H9 (cell line): ENCODE results near the gene TH. TPM values are rescaled to one million over a fixed set of nuclear protein-coding genes. Genes with fewer than 3 reads are reported as not detected.

ENCODE experiments used
- DNase-seq: peaks from one replicate; pipeline ENCODE4 v3.0.0-alpha.2; 2017
- H2AFZ ChIP-seq: one replicate; pipeline ENCODE4 v1.6.1; 2013; ENCODE audit warnings: mild to moderate bottlenecking, low read length, control low read depth, moderate library complexity
- H2AK5ac ChIP-seq: 2 replicates; pipeline ENCODE4 v1.6.1; 2013; ENCODE audit warnings: low read length, control low read depth, mixed read lengths; ENCODE audit not compliant: insufficient read length
- H2BK120ac ChIP-seq: one replicate; pipeline ENCODE4 v1.6.1; 2013; ENCODE audit warnings: low read depth, mild to moderate bottlenecking, low read length, control low read depth, inconsistent platforms; ENCODE audit not compliant: poor library complexity, severe bottlenecking
- H2BK12ac ChIP-seq: 2 replicates; pipeline ENCODE4 v1.6.1; 2013; ENCODE audit warnings: low read length, control low read depth, mixed read lengths, low read depth; ENCODE audit not compliant: insufficient read length
- H2BK15ac ChIP-seq: 2 replicates; pipeline ENCODE4 v1.6.1; 2013; ENCODE audit warnings: low read depth, low read length, control low read depth
- H2BK20ac ChIP-seq: one replicate; pipeline ENCODE4 v1.6.1; 2013; ENCODE audit warnings: low read depth, mild to moderate bottlenecking, low read length, control low read depth, inconsistent platforms; ENCODE audit not compliant: poor library complexity, severe bottlenecking
- H2BK5ac ChIP-seq: 2 replicates; pipeline ENCODE4 v1.6.1; 2013; ENCODE audit warnings: low read length, control low read depth, mixed read lengths; ENCODE audit not compliant: insufficient read length
- H3K14ac ChIP-seq: 2 replicates; pipeline ENCODE4 v1.6.1; 2013; ENCODE audit warnings: low read length, control low read depth; ENCODE audit not compliant: insufficient read depth
- H3K18ac ChIP-seq: 2 replicates; pipeline ENCODE4 v1.6.1; 2013; ENCODE audit warnings: low read depth, mild to moderate bottlenecking, mixed read lengths, low read length, control low read depth; ENCODE audit not compliant: insufficient read length
- H3K23ac ChIP-seq: 2 replicates; pipeline ENCODE4 v1.6.1; 2013; ENCODE audit warnings: low read length, control low read depth, mixed read lengths, low read depth; ENCODE audit not compliant: insufficient read length
- H3K23me2 ChIP-seq: 2 replicates; pipeline ENCODE4 v1.6.1; 2013; ENCODE audit warnings: low read depth, mild to moderate bottlenecking, mixed read lengths, low read length, control low read depth; ENCODE audit not compliant: insufficient read length, poor library complexity, severe bottlenecking
- H3K27ac ChIP-seq: 2 replicates; pipeline ENCODE4 v1.5.1; 2013; ENCODE audit warnings: low read length, control low read depth, mixed read lengths, low read depth; ENCODE audit not compliant: insufficient read length
- H3K27me3 ChIP-seq: 2 replicates; pipeline ENCODE4 v1.6.1; 2013; ENCODE audit warnings: low read length, control low read depth, inconsistent platforms; ENCODE audit not compliant: insufficient read depth
- H3K4ac ChIP-seq: 2 replicates; pipeline ENCODE4 v1.6.1; 2013; ENCODE audit warnings: low read depth, mild to moderate bottlenecking, control low read depth, inconsistent platforms, low read length, moderate library complexity
- H3K4me1 ChIP-seq: 2 replicates; pipeline ENCODE4 v1.6.1; 2013; ENCODE audit warnings: low read length, control low read depth, inconsistent platforms; ENCODE audit not compliant: insufficient read depth
- H3K4me2 ChIP-seq: 2 replicates; pipeline ENCODE4 v1.6.1; 2013; ENCODE audit warnings: low read length, control low read depth, mixed read lengths; ENCODE audit not compliant: insufficient read length, insufficient read depth
- H3K56ac ChIP-seq: 2 replicates; pipeline ENCODE4 v1.6.1; 2013; ENCODE audit warnings: low read depth, mild to moderate bottlenecking, mixed read lengths, low read length, control low read depth; ENCODE audit not compliant: insufficient read length
- H3K79me1 ChIP-seq: 2 replicates; pipeline ENCODE4 v1.6.1; 2013; ENCODE audit warnings: low read depth, mild to moderate bottlenecking, moderate library complexity, low read length, control low read depth, inconsistent platforms; ENCODE audit not compliant: insufficient read depth, poor library complexity, severe bottlenecking
- H3K79me2 ChIP-seq: 2 replicates; pipeline ENCODE4 v1.6.1; 2013; ENCODE audit warnings: low read length, control low read depth, inconsistent platforms; ENCODE audit not compliant: insufficient read depth
- H3K9ac ChIP-seq: 2 replicates; pipeline ENCODE4 v1.6.1; 2013; ENCODE audit warnings: low read length, control low read depth, mixed read lengths; ENCODE audit not compliant: insufficient read length; ENCODE audit errors: extremely low read depth
- H3K9me3 ChIP-seq: one replicate; pipeline ENCODE4 v1.6.1; 2013; ENCODE audit warnings: low read depth, low read length, inconsistent platforms; ENCODE audit not compliant: control insufficient read depth
- H3T11ph ChIP-seq: one replicate; pipeline ENCODE4 v1.6.1; 2013; ENCODE audit warnings: mild to moderate bottlenecking, low read length, control low read depth, inconsistent platforms
- H4K20me1 ChIP-seq: one replicate; pipeline ENCODE4 v1.6.1; 2013; ENCODE audit not compliant: control insufficient read depth, insufficient read length, insufficient read depth
- H4K5ac ChIP-seq: 2 replicates; pipeline ENCODE4 v1.6.1; 2013; ENCODE audit warnings: low read depth, mild to moderate bottlenecking, mixed read lengths, low read length, control low read depth; ENCODE audit not compliant: insufficient read length
- H4K8ac ChIP-seq: replicated peaks from 2 replicates; pipeline ENCODE4 v1.6.1; 2013; ENCODE audit warnings: low read length, control low read depth, mixed read lengths, low read depth; ENCODE audit not compliant: insufficient read length
- H4K91ac ChIP-seq: 2 replicates; pipeline ENCODE4 v1.6.1; 2013; ENCODE audit warnings: low read depth, mild to moderate bottlenecking, moderate library complexity, mixed read lengths, low read length, control low read depth; ENCODE audit not compliant: insufficient read length
- H3K27ac Mint-ChIP-seq, 3 experiments: 2 replicates in 2 of 3; 3 replicates in 1 of 3; pipeline ENCODE4 v1.8.0; 2020 to 2021; ENCODE audit warnings: mixed read lengths in 3 of 3, mild to moderate bottlenecking in 1 of 3, moderate library complexity in 1 of 3
- H3K27me3 Mint-ChIP-seq: 2 replicates; pipeline ENCODE4 v1.8.0; 2021; ENCODE audit warnings: low read depth, mild to moderate bottlenecking, moderate library complexity, mixed read lengths
- H3K36me3 Mint-ChIP-seq, 3 experiments: 2 replicates in 2 of 3; 3 replicates in 1 of 3; pipeline ENCODE4 v1.8.0; 2020 to 2021; ENCODE audit warnings: low read depth in 3 of 3, mixed read lengths in 3 of 3; ENCODE audit not compliant: insufficient read depth in 1 of 3
- H3K4me1 Mint-ChIP-seq, 2 experiments: 2 replicates each; pipeline ENCODE4 v1.8.0; 2020; ENCODE audit warnings: mixed read lengths in 2 of 2
- H3K4me3 Mint-ChIP-seq, 2 experiments: 2 replicates in 1 of 2; 3 replicates in 1 of 2; pipeline ENCODE4 v1.8.0; 2020 to 2021; ENCODE audit warnings: mild to moderate bottlenecking in 2 of 2, mixed read lengths in 2 of 2, moderate library complexity in 1 of 2
- H3K9me3 Mint-ChIP-seq, 2 experiments: 2 replicates in 1 of 2; 3 replicates in 1 of 2; pipeline ENCODE4 v1.8.0; 2020; ENCODE audit warnings: mild to moderate bottlenecking in 2 of 2, mixed read lengths in 2 of 2, moderate library complexity in 1 of 2
- CTCF ChIP-seq: fragments of 200-600 bp; sonication (generic); conservative IDR thresholded peaks from 3 replicates; pipeline ENCODE4 v1.8.0; 2021; ENCODE audit warnings: antibody characterized with exemption, mild to moderate bottlenecking
- WGBS: extraction: QIAGEN DNeasy Blood & Tissue Kit; methylation state at CpG from one replicate; pipeline ENCODE4 v1.1.7; 2013; ENCODE audit warnings: missing lambda C conversion rate, low lambda C conversion rate, mixed read lengths; ENCODE audit not compliant: insufficient read length; ENCODE audit errors: extremely low coverage; 5-methylcytosine and 5-hydroxymethylcytosine counted together
- total RNA-seq: library from RNA; stranded (reverse); gene quantifications from 2 replicates; pipeline ENCODE4 v1.2.1, GENCODE V29; 2021

The TH gene
- total RNA-seq, 1 experiment from 2014 or later = not detected

DNA sequence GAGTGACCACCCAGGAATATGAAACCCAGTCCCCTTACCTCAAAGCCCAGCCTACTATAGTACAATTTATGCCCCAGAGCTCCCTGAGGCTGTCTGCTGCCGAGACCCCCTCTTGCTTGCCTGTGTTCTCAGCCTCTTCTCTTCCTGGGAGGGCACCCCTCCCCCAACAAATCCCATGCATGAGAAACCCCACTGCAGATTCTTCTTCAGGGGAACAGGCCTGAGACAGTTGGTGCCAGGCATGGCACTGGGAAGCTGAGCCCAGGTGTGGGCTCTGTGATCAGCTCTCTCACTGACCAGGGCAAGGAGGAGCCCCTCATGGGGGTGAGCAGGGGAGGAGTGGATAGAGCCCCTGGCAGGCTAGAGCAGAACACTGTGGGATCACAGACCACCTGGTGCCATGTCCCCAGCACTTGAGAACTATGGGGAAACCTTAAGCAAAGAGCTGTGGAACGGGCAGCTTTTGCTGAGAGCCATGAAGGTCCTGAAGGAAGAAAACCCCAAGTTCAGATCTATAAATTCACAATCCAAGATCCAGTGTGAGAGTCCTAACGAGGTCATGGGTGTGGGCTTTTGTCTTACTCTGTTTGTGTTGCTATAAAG is 46.5 kb upstream of the TH start:
- Mint-ChIP-seq H3K36me3 (no peaks in the 10 kb centered on the region), H3K9me3 (no peaks in the 10 kb centered on the region; a peak in 1 of 5 replicates), H3K27me3 (peaks cover 74% of the 10 kb centered on the region), H3K4me1 (peaks cover 21 to 25% of the 10 kb centered on the region in 2 experiments), H3K4me3 (no peak overlapping the region), H3K27ac (0 out of 7 replicates have a peak overlapping the region, but pooled peaks of 1 of the 3 experiments have one; percentile 23)
- Histone ChIP-seq H3K23ac (no peak overlapping the region), H4K5ac (no peak overlapping the region), H3K9me3 (no peaks in the 10 kb centered on the region), H2BK120ac (no peak overlapping the region), H2BK20ac (no peak overlapping the region), H3K4me2 (no peak overlapping the region), H3K27ac (no peak overlapping the region), H3K18ac (no peak overlapping the region), H4K20me1 (no peaks in the 10 kb centered on the region), H3K79me2 (no peaks in the 10 kb centered on the region), H3K9ac (no peak overlapping the region), H3T11ph (no peak overlapping the region), H4K91ac (no peak overlapping the region), H2BK15ac (no peak overlapping the region), H2AK5ac (no peak overlapping the region), H3K4ac (no peak overlapping the region), H3K4me1 (peaks cover 3% of the 10 kb centered on the region; the same call in 1 of the 2 replicates), H3K27me3 (peaks cover 1% of the 10 kb centered on the region; the same call in 1 of the 2 replicates), H3K79me1 (no peaks in the 10 kb centered on the region), H2BK12ac (no peak overlapping the region), H2AFZ (no peak overlapping the region), H2BK5ac (no peak overlapping the region), H3K23me2 (no peaks in the 10 kb centered on the region), H3K56ac (no peak overlapping the region), H4K8ac (no peak overlapping the region), H3K14ac (no peak overlapping the region)
- DNase-seq = no peak
- no CpG with 5 or more reads among the region's 3 CpGs for WGBS
- TF ChIP-seq CTCF = no peak
